HTR-8/SVneo (cell line): ENCODE data around the gene PC.

Experiments used
- DNase-seq: peaks from one replicate; pipeline ENCODE4 v3.0.0; 2011; ENCODE audit warnings: low spot score, mixed read lengths; ENCODE audit not compliant: insufficient read length
- FAIRE-seq: peaks from 2 replicates; lab custom pipeline; 2011; peaks lifted over from hg19 to GRCh38; lab: Jason Lieb, UNC

PC gene

DNA sequence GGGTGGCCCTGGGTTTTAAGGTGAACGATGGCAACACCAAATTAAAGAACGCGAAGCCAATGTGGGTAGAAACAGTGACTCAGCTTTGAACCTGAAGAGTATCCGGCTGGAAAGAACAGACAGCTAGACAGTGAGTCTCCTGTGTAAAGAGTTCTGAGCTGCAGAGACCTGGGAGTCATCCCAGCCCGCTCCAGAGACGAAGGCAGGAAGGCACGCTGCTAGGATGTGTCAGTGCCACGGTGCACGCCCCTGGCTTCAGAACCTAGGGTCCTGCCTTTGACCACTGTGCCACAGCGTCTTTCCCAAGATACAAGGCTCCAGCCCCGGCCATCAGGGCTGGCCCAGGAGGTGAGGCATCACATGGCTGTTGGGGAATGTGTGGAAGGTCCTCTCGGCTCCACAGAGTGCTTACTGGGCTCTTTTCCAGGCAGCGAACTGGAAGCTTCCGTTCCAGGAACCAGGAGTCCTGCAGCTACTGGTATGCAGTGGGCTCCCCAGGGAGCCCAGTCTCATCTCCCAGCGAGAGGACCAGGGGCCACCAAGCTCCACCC lies 71.4 kb downstream of the PC start:
- FAIRE-seq = no peak
- DNase-seq = no peak

DNA sequence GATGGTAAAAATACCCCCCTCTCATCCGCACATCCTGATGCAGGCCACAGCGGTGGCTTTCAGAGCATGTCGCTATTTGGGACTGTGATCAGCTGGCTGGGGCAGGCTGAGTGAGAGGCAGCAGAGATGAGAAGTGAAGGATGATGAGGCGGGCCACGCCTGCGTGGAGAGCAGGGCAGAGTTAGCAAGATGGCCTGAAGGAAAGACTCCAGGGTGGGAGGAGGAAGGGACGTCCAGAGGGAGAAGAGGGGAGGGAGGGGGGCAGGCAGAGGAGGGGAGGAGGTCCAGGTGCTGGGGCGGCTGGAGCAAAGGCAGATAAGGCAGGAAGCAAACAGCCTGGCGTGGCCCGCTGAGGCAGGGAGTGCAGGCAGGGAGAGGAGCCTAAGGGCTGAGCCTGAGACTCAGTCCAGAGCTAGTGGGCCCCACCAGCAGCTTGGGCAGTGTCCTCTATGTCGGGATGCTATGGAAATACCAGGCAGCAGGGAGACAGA lies 72.2 kb downstream of the PC start:
- DNase-seq (no peak), FAIRE-seq (no peak)

DNA sequence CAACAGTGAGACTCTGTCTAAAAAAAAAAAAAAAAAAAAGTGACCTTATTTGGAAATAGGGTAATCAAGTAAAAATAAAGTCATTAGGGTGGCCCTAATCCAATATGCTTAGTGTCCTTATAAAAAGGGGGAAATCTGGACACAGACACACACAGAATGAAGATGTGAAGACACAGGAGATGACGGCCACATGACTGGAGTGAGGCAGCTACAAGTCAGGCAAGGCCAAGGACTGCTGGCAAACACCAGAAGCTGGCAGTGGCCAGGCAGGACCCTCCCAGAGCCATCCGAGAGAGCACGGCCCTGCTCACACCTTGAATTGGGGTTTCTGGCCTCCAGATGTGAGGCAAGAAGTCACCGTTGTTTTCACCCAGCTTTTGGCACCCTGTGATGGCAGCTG lies 72.7 kb downstream of the PC start:
- no peak for DNase-seq
- FAIRE-seq = no peak

DNA sequence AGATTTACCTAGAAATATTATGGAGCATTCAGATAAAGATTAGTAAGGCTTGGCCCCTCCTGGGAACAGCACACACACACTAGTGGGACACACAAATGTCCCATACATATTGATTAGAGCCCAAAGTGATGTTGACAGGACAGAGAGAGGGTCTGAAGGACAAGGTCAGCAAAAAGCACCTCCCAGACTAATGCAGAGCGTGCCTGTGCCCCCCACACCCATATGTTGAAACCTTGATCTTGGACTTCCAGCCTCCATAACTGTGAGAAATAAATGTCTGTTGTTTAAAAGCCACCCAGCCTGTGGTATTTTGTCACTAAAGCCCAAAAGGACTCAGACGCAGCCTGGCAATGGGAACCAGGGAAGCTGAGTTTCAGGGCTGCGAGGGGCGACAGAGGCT lies 73.7 kb downstream of the PC start:
- no peak for FAIRE-seq
- no peak for DNase-seq

DNA sequence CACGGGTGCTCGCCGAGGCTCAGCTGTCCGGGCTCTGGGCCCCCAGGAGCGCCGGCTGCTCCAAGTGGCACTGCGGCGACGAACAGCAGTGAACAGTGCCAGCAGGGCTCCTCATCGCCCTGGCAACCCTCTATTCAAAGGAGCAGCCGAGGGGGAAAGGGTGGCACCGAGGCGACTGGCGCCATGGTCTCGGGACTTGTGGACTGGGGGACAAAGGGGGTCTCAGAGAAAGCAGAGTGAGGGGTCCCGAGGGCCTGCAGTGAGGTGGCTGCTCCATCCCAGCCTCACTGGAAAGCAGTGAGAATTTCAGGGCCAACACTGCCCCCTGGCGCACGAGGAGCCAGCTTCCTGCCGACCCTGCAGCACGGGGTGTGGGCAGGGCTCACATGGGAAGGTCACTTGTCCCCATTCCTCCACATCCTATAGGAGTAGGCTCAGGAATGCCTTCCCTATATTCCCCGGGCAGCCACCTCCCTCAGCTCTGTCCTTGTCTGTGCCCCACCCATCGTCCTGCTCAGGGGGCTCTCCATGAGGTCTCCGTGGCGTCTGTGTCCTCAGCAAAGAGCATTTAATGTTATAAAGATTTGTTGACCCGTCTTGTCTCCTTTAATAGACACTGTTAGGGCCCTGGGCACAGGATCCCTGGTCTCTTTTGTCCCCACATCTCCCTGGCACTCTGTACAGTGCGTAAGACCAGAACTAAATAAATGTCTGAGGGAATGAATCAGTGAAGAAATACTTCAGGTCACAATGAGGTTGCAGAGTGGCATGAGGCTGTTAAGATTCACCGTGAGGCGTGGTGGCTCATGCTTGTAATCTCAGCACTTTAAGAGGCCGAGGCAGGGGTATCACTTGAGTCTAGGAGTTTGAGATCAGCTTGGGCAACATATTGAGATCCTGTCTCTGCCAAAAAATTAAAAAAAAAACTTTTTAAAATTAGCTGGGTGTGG lies 74.9 kb downstream of the PC start:
- no peak for FAIRE-seq
- DNase-seq = no peak

DNA sequence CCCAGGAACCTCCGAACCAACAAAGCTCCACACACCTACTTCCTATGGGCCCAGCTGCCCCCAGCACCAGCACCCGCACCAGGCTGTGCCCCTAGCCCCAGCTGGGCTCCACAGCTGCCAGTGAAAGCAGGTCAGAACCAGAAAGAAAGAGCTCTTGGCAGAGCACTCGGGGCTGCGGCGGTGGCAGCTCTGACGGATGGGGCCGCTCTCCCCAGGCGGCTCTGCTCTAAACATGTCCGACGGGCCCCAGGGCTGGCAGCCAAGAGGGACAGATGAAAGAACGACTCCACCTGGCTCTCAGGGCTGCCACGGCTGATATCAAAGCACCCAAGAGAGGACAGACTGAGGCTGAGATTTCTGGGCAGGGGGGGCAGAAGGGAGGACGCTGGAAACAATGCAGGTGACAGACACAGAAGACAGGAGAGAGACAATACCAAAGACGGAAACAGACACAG lies 75.6 kb downstream of the PC start:
- no peak for DNase-seq
- no peak for FAIRE-seq

DNA sequence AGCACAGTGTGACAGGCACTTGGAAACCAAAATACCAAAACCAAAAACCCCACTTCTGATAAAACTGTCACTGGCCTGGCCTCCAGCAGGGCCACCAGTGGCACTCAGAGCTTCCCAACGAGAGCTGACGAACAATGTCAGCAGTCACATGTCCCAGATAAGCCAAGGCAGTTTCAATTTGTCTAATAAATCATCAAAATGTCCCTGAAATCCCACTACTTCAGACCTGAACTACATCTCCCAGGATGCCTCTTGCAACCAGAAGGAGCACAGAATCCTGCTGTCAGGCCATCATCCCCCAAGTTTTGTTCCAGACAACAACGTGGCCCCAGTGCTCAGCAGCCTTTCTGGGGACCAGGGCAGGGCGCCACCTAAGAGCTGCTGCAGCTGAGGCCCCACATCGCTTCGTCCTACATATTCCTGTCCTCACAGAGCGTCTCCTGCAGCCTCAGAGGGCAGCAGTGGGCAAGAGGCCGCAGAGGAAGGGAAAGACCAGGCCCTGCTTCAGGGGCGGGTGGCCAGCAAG lies 76.2 kb downstream of the PC start:
- no peak for DNase-seq
- FAIRE-seq = no peak

DNA sequence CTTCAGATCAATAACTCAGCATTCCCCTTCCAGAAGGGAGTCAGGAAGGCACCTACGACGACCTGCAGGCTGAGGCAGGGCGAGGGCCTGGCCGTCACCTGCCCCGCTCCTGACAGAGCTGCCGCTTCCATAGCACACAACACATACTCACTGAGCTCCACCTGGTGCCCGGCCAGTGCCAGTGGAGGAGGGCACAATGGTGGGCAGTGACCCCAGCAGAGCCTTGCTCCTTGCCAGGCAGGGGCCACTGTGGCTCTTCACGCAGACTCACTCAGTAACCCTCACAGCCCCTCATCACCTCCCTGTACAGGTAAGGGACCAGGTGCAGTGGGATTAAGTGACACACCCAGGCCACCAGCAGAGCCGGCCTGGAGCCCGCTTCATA lies 76.7 kb downstream of the PC start:
- DNase-seq = no peak
- FAIRE-seq = peak; percentile 16

DNA sequence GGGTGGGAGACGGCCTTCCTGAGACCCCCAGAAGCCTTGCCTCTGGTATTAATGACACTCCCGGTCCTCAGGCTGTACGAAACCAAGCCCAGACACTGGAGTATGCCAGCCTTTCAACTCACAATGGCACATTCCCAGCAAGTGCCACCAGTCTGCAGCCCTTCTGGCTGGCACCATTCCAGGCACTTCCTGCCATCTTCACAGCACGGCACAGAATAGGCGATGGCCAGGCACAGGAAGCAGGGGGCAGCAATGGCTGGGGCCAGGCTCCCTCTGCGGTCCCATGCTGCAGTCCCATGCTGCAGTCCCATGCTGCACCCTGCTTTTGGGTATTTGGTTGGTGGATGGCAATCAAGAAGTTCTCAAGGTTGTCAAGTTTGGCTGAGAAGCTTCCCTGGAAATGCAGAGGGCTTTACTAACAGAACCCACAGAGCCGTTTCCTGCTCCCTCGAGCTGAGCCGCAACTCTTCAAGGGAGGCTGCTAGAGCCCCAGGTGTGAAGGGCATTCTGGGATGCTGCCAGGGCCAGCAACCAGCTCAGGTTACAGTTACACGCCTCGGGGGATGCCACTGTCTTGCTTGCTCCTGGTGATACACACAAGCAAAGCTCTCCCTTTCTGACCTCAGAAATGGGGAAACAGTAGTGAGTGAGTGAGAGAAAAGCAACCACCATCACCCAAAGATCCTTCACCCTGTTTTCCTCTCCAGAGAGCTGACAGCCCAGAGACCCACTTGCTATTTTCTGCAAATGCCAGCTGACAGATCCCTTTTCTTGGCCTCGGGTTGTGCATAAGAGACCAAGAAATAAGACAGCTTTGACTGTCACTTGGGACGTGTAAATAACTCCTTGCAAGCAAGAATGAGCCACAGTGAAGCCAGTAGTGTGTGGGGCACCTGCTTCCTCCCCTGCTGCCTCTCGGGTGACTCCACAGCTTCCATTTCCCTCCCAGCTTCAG lies 77.4 kb downstream of the PC start:
- no peak for FAIRE-seq
- no peak for DNase-seq

DNA sequence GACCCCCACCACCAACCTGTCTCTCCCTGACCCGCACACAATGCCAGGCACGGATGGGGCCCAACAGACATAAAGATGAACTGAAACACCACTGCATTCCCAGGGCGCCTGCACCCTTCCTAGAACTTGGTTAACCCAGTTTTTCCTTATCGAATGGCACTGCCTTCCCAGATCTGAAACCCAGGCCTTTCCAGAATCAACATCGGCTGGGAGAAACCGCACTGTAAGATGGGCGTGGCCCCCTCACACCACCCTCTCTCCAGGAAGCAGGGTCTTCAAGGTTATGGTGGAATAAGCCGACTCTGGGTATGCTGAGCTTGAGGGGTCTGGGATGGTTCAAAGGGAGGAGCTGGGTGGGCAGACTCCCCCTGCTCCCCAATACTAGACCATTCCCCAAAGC lies 78.2 kb downstream of the PC start:
- FAIRE-seq (no peak), DNase-seq (no peak)

DNA sequence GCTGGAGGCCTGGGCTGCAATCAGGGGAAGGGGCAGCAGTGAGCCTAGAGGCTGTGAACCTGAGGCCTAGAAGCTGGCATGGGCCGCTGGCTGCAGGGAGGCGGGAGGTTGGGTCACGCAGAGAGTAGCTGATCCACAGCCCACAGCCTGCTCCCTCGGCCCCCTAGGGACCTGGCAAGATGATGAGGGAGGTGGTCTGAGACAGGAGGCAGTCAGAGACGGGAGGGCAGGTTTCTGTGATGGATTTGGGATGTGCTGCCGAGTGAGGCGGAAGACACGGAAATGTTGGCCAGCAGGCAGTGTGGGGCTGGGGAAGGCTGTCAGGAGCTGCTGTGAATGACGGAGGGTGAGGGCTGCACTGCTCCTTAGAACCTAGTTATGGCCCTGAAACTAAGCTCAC lies 78.6 kb downstream of the PC start:
- no peak for FAIRE-seq
- DNase-seq = no peak

DNA sequence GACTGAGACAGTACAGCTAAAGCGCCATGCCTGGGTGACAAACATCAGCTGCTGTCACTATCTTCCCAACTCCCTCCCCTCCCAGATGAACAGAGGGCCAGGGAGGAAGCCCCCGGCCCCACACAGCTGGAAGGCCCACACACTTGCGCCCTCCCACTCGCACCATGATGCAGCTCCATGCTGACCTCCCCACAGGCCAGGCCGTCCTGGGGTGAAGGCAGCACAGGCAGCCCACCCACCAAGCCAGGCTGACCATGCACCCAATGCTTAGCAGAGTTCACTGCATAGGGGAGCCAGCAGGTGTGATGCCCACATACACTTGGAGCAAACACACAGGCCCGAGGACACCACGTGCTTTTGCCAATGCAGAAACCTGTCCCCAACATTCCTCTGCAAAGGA lies 79.2 kb downstream of the PC start:
- no peak for DNase-seq
- no peak for FAIRE-seq

DNA sequence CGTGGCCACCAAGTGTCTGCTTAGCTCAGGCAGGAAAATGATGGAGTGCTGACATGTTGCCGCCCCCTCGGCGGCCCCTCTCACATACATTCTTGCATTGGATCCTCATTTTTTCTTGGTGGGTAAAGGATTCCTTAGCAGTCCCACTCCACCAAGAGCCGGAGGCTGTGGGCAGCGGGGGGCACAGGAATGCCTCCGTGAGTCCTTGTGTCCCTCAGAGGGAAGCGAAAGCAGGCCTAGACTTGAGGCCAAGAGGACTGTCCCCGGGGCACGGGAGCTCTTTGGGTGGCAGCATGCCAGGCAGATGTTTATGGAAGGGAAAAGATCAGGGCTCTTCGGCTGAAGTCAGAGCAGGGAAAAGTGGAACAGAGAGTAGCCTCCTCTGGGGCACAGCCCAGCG lies 79.7 kb downstream of the PC start:
- FAIRE-seq (no peak), DNase-seq (no peak)

DNA sequence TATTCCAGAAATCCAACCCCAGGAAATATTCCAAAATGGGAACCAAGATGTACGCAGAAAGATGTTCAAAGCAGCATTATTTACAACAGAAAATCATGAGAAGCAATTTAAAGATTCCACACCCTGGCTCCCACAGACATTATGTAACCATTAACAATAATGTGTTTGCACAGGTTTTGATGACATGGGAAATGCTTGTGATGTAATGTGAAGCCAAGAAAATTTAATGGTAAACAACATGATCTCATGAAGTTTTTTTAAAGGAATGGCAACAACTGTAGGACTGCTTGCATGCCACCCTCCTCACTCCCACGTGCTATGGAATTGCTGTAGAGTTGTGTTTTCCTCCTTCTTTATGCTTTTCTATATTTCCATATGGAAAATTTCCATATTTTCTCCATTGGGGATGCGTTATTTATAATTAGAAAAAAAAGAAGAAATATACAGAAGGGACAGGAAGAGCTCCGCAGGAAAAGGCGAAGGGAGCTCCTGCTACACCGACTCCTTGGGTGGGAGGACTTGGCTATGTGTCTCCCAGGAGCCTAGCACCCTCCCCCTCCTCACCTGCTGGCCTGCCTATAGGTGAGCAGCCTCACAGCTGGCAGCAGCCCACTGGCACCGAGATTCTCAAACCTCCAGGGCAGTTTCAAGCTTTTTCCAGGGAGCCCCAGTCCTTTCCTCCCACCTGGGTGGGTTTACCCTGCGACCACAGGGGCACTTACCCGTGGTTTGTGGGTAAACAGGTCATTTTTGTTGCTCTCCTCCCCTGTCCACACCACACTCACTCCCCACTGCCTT lies 80.4 kb downstream of the PC start:
- FAIRE-seq = no peak

DNA sequence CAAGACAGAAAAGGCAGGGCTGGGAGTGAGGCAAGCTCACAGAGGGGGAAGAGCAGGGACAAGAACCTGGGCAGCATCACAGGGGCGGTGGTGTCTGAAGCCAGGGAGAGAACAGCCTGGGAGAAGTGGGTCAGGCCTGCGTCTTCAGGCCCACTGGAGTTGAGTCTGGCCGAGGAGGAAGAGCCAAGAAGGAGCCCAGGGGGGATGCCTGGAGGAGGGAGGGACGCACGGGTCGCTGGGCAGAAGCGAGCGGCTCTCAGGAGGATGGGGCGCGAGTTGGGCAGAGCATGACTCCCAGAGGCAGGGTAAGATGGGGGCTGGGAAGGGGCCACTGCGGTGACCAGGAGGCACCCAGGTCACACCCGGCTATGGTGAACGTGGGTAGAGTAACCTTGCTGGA lies 82.8 kb downstream of the PC start:
- FAIRE-seq = no peak
- DNase-seq = no peak

More for the DNA sequence above, 80.4 kb downstream of the PC start:
- DNase-seq = no peak

DNA sequence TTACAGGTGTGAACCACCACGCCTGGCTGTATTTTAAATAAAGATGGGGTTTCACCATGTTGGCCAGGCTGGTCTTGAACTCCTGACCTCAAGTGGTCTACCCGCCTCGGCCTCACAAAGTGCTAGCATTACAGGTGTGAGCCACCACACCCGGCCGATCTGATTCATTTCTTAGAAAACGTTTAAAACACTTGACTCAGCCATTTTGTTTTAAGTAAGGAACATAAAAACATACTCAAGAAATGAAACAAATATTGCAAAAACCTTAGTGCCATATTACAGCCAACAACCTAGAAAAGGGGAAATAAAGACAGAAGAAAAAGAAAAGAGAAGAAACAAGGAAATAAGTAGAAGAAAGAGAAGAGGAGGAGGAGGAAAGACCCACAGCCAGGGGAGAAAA lies 84.0 kb downstream of the PC start:
- FAIRE-seq (no peak), DNase-seq (no peak)

DNA sequence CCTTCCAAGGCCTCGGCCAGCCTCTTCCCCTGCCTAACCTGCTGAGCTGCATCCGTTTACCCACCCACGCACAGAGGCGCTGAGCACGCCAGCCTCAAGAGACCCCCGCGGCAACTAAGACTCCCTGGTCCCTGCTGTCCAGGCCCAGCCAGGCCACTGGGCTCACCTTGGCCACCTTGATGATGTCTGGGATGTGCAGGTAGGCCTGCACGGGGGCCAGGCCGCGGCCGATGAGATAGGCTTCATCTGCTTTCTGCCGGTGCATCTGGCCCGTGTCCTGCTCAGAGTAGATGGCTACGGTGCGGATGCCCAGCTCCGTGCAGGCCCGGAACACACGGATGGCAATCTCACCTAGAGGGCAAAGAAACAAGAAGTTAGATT lies 86.7 kb downstream of the PC start:
- FAIRE-seq = no peak
- no peak for DNase-seq

DNA sequence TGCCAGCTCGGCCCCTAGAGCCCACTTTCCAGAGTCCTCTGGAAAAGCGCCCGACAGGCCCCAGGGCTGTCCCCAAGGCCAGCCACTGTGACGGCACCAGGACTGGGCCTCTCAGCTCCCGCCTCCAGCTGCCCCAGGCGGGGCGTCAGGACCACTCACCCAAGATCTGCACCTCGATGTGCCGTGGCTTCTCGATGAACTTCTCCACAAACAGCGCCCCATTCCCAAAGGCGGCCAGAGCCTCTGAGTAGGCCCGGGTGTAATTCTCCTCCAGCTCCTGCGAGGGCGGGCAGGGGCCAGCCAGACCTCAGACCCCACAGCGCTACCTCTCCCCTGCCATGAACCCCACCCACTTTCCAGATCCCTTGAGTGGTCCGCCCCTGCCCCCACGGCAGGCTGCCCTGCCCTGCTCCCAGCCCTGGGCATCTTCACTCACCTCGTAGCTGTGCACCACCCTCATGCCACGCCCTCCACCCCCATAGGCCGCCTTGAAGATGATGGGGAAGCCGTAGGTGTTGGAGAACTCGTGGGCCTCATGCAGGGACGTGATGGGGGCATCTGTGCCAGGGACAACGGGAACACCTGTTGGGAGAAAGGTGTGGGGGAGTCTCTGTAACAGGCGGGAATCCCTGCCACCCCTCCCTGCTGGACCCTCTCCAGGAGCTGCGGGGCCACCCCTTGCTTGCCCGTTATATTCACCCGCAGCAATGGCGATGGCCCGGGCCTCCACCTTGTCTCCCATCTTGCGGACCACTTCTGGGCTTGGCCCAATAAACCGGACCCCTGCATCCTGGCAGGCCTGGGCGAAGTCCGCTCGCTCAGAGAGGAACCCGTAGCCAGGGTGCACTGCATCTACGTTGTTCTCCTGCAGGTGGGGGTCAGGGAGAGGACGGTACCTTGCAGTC lies 87.3 kb downstream of the PC start:
- DNase-seq (no peak), FAIRE-seq (no peak)

DNA sequence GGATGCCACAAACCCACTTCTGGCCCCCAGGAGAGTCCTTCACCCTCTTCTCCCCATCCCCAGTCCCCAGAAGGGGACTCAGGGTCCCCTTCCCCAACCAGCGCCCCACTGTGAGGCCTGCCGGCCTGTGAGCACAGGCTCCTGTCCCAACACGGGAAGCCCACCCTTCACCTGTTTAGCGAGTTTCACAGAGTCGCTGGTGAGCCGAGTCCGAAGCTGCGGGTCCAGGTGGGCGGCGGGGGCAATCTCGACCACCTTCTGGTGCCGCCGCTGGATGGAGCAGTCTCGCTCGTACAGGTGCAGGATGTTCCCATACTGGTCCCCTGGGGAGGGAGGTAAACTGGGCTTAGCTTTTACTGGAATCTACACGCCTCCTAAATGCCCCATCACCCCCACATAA lies 88.1 kb downstream of the PC start:
- FAIRE-seq = no peak
- no peak for DNase-seq
